ENCODE measurements around the gene ABHD6. TPM values are rescaled to one million over a fixed set of nuclear protein-coding genes. Genes with fewer than 3 reads are reported as not detected.
"Not testable (repeated sequence)": the region's sequence is repeated elsewhere in the genome, so short reads cannot be mapped to it uniquely, and the experiment has no call there.

The ABHD6 gene
- total RNA-seq, 1 donor from 2014 or later: 7.7 TPM

GRCh38 chr3:58336135-58336882 lies 98.7 kb downstream of the ABHD6 start:
- Histone ChIP-seq H3K27me3 (ENCODE audit: control insufficient read depth, insufficient read depth, low read length) (no peaks in the 10 kb centered on the region), H3K36me3 (ENCODE audit: control insufficient read depth, insufficient read depth, low read length) (no peaks in the 10 kb centered on the region), H3K4me3 (ENCODE audit: low read depth, low read length) (no peak overlapping the region)
- peak; percentile 28 for DNase-seq (ENCODE audit: low read depth)
- no peak for TF ChIP-seq CTCF (IDR thresholded peaks at IDR 0.05; ENCODE audit: insufficient read depth, low read length, poor library complexity, severe bottlenecking)

- TF ChIP-seq CTCF (IDR thresholded peaks at IDR 0.05; ENCODE audit: insufficient read depth, low read length, poor library complexity, severe bottlenecking): no peak
- H3K4me3 ChIP-seq (ENCODE audit: low read depth, low read length): no peak overlapping the region
Observed at GRCh38 chr3:58337190-58337589, 99.6 kb downstream of the ABHD6 start.

GRCh38 chr3:58339146-58339545 lies 101.6 kb downstream of the ABHD6 start:
- not testable (repeated sequence) for H3K36me3 ChIP-seq (ENCODE audit: control insufficient read depth, insufficient read depth, low read length); DNase-seq (ENCODE audit: low read depth); H3K27me3 ChIP-seq (ENCODE audit: control insufficient read depth, insufficient read depth, low read length); H3K4me3 ChIP-seq (ENCODE audit: low read depth, low read length)

More at GRCh38 chr3:58337190-58337589, 99.6 kb downstream of the ABHD6 start:
- no peaks in the 10 kb centered on the region for H3K27me3 ChIP-seq (ENCODE audit: control insufficient read depth, insufficient read depth, low read length)
- no peak for DNase-seq (ENCODE audit: low read depth)
- no peaks in the 10 kb centered on the region for H3K36me3 ChIP-seq (ENCODE audit: control insufficient read depth, insufficient read depth, low read length)

GRCh38 chr3:58340594-58341244 lies 103.1 kb downstream of the ABHD6 start:
- H3K36me3 ChIP-seq (ENCODE audit: control insufficient read depth, insufficient read depth, low read length): no peaks in the 10 kb centered on the region
- no peak for DNase-seq (ENCODE audit: low read depth)
- H3K27me3 ChIP-seq (ENCODE audit: control insufficient read depth, insufficient read depth, low read length): no peaks in the 10 kb centered on the region
- no peak for TF ChIP-seq CTCF (IDR thresholded peaks at IDR 0.05; ENCODE audit: insufficient read depth, low read length, poor library complexity, severe bottlenecking)
- H3K4me3 ChIP-seq (ENCODE audit: low read depth, low read length): no peak overlapping the region

- H3K27me3 ChIP-seq (ENCODE audit: control insufficient read depth, insufficient read depth, low read length): no peaks in the 10 kb centered on the region
- H3K36me3 ChIP-seq (ENCODE audit: control insufficient read depth, insufficient read depth, low read length): no peaks in the 10 kb centered on the region
- no peak for DNase-seq (ENCODE audit: low read depth)
- no peak overlapping the region for H3K4me3 ChIP-seq (ENCODE audit: low read depth, low read length)
- TF ChIP-seq CTCF (IDR thresholded peaks at IDR 0.05; ENCODE audit: insufficient read depth, low read length, poor library complexity, severe bottlenecking): no peak
Observed at GRCh38 chr3:58341376-58341775, 103.8 kb downstream of the ABHD6 start.

- no peak for DNase-seq (ENCODE audit: low read depth)
- Histone ChIP-seq H3K4me3 (ENCODE audit: low read depth, low read length) (no peak overlapping the region), H3K36me3 (ENCODE audit: control insufficient read depth, insufficient read depth, low read length) (no peaks in the 10 kb centered on the region), H3K27me3 (ENCODE audit: control insufficient read depth, insufficient read depth, low read length) (no peaks in the 10 kb centered on the region)
- TF ChIP-seq CTCF (IDR thresholded peaks at IDR 0.05; ENCODE audit: insufficient read depth, low read length, poor library complexity, severe bottlenecking): no peak
Observed at GRCh38 chr3:58342676-58343075, 105.1 kb downstream of the ABHD6 start.

Other genes starting within 250 kb of the ABHD6 start
- gene FLNB, start 229.4 kb upstream of the ABHD6 start, total RNA-seq: 536 and 566 TPM in 2 replicates
- gene DNASE1L3, start 26.8 kb upstream of the ABHD6 start, total RNA-seq: not detected in 2 replicates
- gene RPP14, start 68.5 kb downstream of the ABHD6 start, total RNA-seq: 11.4 and 15.1 TPM in 2 replicates
- gene HTD2, start 68.7 kb downstream of the ABHD6 start, total RNA-seq: 5.3 and 8.9 TPM in 2 replicates
- gene PXK, start 95.1 kb downstream of the ABHD6 start, total RNA-seq: 13.2 and 17.9 TPM in 2 replicates
- gene PDHB, start 196.0 kb downstream of the ABHD6 start, total RNA-seq: 58.2 and 62.8 TPM in 2 replicates